NK-92 (cell line): ENCODE measurements around the gene SORCS2.

Source experiments
- DNase-seq: peaks from one replicate; lab custom pipeline; 2025; ENCODE audit not compliant: unreplicated experiment; lab: John Stamatoyannopoulos, UW

SORCS2 gene

GRCh38 chr4:7653510-7654369 is 461.4 kb downstream of the SORCS2 start:
- no peak for DNase-seq

GRCh38 chr4:7654550-7655445 is 462.5 kb downstream of the SORCS2 start:
- DNase-seq = no peak

GRCh38 chr4:7655511-7656243 is 463.3 kb downstream of the SORCS2 start:
- DNase-seq = no peak

DNA sequence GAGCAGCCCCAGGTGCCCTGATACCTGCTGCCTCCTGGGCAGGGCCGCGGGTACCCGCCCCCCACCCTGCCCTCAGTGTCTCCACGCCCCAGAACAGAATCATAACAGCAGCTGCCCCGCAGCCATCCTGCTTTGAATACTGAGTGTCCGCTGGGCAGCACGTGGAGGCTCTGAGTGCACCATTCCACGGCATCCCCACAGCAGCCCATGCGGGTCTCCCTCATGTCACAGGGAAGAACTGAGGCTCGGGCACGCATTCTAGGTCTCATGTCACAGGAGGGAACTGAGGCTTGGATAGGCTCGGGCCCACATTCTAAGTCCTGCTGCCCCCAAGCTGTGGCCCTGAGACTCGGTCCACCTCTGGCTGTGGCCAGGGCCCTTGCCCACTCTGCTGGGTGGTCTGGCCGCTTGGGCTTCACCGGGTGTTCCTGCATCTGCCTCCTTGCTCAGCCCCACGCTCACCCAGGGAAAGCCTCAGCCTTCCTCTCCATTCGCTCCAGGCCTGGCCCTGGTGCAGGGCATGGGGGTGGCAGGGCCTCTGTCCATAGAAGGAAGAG is 464.0 kb downstream of the SORCS2 start:
- DNase-seq = no peak

GRCh38 chr4:7657545-7658297 is 465.4 kb downstream of the SORCS2 start:
- DNase-seq = no peak

- DNase-seq = no peak
These were observed 466.2 kb downstream of the SORCS2 start for GRCh38 chr4:7658341-7659204.

- DNase-seq = no peak
These were observed 467.3 kb downstream of the SORCS2 start for GRCh38 chr4:7659429-7660175.

DNA sequence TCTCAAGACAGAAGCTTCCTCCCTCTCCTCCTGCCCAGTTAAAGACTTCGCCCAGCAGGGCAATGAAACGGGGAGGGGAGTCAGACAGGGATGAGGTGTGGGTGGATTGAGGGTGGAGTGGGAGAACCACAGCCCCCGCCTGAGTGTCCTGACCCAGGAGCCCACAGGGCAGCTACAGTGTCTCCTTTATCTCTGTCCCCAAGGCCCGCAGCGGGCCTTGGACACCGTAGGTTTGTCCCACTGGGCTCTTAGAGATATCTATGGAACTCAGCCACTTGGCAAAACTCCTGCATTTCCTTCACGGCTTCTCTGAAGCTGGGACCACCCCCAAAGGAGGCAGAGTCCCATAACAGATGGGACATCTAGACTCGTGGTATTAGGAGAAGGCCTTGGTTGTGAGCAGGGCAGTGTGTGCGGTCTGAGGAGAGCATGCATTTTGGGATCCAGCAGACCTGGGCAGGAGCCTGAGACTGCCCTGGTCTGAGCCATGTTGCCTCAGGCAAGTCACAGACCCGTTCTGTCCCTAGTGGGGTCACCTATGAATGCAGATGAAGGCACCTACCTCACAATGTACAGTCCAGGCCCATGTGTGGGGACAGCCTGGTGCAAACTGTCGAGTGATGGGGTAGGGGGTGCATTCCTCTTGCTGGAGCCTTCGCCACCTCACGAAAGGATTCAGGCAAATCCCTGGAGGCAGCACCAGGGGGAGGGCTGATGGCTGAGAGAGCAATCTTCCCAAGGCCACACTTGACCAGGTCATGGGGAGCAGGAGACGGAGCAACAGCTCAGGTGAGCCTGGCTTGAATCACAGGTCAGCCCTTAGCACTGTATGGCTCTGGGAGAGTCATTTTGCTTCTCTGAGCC is 468.1 kb downstream of the SORCS2 start:
- no peak for DNase-seq

- no peak for DNase-seq
These were observed 468.9 kb downstream of the SORCS2 start for GRCh38 chr4:7661066-7661748.

DNA sequence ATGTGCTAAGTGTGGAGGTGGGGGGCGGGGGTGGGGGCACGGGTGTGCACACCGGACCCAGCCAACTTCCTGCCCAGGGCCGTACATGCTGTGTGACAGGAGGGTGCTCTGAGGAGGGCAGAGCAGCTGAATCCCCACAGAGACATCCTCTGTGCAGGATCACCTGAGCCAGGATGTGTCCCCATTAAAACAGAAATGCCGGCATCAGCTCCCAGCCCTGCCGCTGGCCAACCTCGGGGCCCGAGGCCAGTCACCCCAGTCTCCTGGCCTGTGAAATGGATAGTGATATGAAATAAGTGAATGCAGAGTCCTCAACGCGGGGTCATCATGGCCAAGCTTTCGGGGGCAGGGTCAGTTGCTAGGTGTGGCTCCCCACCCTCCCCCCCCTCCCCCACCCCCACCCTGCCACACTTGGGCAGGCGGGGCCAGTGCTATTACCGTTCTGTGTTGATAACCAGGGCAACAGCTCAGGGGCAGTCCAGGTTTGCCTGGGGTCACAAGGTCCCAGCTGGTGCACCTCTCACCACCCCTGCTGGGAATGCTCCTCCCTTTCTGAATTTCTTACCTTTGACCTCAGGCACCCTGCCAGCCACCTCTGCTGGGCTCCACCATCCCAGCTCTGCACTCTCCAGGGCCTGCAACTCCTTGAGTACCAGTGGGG is 469.6 kb downstream of the SORCS2 start:
- no peak for DNase-seq

GRCh38 chr4:7662507-7662846 is 470.1 kb downstream of the SORCS2 start:
- no peak for DNase-seq

GRCh38 chr4:7663075-7663541 is 470.8 kb downstream of the SORCS2 start:
- no peak for DNase-seq

- no peak for DNase-seq
These were observed 471.8 kb downstream of the SORCS2 start for GRCh38 chr4:7664106-7664505.

DNA sequence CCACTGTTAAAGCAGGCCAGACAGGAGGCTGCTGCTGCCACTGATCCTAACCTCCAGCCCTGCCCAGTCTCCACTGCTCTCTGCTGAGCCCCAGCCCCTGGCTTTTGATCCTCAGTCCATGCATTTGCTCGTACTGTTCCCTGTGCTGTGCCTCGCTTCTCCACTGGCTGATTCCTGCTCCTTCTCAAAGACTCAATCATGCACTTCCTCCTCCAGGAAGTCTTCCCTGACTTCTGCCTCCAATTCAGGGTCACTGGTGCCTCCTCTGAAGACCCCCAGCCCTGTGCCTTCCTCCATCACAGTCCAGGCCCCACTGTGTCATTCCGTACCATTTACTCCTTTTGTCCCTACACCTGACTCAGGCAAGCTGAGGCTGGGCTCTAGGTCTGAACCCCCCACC is 473.0 kb downstream of the SORCS2 start:
- no peak for DNase-seq

GRCh38 chr4:7666011-7666410 is 473.7 kb downstream of the SORCS2 start:
- DNase-seq = no peak

GRCh38 chr4:7666744-7667143 is 474.4 kb downstream of the SORCS2 start:
- DNase-seq = no peak

DNA sequence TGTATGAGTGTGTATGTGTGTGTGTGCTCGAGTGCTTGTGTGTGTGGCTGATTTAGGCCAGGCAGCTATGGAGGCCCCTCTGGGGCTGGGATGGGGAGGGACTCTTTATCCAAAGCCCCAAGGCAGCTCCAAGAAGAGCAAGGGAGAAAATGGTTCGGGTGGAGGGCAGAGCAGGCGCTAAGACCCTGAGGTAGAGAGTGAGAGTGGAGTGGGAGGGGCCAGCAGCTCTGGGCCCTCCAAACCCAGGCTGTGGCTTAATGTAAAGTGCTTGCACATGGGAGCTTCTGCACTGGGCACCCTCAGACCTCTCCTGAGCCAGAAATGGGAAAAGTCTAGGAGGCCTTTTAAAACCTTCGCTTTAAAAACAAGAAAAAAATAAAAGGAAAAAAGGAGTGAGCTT is 475.9 kb downstream of the SORCS2 start:
- no peak for DNase-seq
